ENCODE data around the gene SCAP. TPM values are rescaled to one million over a fixed set of nuclear protein-coding genes. Genes with fewer than 3 reads are reported as not detected.

SCAP gene
- total and polyA plus RNA-seq, 2 of the 13 experiments (the other 11 are each of a cell fraction or from before 2014, with no cell fraction given): 40.4 to 53.3 TPM

DNA sequence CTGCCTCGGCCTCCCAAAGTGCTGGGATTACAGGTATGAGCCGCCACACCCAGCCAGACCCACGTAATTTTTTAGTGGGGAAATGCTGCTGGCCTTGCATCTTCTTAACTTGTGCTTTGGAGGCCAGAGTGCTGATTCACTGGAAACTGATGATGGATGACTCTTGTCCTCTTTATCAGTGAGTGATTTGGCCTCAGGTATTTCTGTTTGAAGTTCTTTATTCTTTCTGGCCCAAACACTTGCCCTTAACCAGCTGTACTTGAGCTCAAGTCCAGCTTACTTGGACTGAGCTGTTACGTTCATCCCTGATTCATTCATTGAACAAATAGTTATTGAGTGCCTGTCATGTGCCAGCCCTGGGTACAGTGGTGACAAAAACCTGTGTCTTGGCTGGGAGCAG lies 90.7 kb downstream of the SCAP start (continued):
- TF ChIP-seq, protein P1, sequence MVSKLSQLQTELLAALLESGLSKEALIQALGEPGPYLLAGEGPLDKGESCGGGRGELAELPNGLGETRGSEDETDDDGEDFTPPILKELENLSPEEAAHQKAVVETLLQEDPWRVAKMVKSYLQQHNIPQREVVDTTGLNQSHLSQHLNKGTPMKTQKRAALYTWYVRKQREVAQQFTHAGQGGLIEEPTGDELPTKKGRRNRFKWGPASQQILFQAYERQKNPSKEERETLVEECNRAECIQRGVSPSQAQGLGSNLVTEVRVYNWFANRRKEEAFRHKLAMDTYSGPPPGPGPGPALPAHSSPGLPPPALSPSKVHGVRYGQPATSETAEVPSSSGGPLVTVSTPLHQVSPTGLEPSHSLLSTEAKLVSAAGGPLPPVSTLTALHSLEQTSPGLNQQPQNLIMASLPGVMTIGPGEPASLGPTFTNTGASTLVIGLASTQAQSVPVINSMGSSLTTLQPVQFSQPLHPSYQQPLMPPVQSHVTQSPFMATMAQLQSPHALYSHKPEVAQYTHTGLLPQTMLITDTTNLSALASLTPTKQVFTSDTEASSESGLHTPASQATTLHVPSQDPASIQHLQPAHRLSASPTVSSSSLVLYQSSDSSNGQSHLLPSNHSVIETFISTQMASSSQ (IDR thresholded peaks at IDR 0.05; ENCODE audit: low read depth): no peak
- TF ChIP-seq, protein P1 (CRISPR knock-in tag; IDR thresholded peaks at IDR 0.05; ENCODE audit: borderline replicate concordance): no peak
- TF ChIP-seq MAFK (conservative IDR thresholded peaks at IDR 0.05 in 1 of 2, IDR thresholded peaks at IDR 0.05 in 1 of 2; ENCODE audit: low read length in 2 of 2) (peak; percentile 35 to 63; a peak in 3 of 4 replicates), ZSCAN20 (CRISPR knock-in tag; IDR thresholded peaks at IDR 0.05; ENCODE audit: borderline replicate concordance) (no peak), ZNF879 (CRISPR knock-in tag; IDR thresholded peaks at IDR 0.05) (no peak), MAFF (IDR thresholded peaks at IDR 0.05; ENCODE audit: low read depth, low read length) (peak; percentile 58), ZNF3 (CRISPR knock-in tag; IDR thresholded peaks at IDR 0.05) (no peak), NR2F1 (CRISPR knock-in tag; IDR thresholded peaks at IDR 0.05) (peak in 1 of 2 experiments; percentile 48; a peak in 1 of 4 replicates), ZNF350 (CRISPR knock-in tag; IDR thresholded peaks at IDR 0.05; ENCODE audit: borderline replicate concordance, low read depth) (no peak), ZFP90 (CRISPR knock-in tag; IDR thresholded peaks at IDR 0.05; ENCODE audit: borderline replicate concordance) (no peak), TCF7 (IDR thresholded peaks at IDR 0.05; ENCODE audit: low read depth) (peak; percentile 73), ZNF34 (CRISPR knock-in tag; IDR thresholded peaks at IDR 0.05; ENCODE audit: borderline replicate concordance) (no peak), ZNF644 (CRISPR knock-in tag; IDR thresholded peaks at IDR 0.05; ENCODE audit: low read depth) (no peak), MXD1 (CRISPR knock-in tag; IDR thresholded peaks at IDR 0.05) (no peak)
- TF ChIP-seq, protein P2, sequence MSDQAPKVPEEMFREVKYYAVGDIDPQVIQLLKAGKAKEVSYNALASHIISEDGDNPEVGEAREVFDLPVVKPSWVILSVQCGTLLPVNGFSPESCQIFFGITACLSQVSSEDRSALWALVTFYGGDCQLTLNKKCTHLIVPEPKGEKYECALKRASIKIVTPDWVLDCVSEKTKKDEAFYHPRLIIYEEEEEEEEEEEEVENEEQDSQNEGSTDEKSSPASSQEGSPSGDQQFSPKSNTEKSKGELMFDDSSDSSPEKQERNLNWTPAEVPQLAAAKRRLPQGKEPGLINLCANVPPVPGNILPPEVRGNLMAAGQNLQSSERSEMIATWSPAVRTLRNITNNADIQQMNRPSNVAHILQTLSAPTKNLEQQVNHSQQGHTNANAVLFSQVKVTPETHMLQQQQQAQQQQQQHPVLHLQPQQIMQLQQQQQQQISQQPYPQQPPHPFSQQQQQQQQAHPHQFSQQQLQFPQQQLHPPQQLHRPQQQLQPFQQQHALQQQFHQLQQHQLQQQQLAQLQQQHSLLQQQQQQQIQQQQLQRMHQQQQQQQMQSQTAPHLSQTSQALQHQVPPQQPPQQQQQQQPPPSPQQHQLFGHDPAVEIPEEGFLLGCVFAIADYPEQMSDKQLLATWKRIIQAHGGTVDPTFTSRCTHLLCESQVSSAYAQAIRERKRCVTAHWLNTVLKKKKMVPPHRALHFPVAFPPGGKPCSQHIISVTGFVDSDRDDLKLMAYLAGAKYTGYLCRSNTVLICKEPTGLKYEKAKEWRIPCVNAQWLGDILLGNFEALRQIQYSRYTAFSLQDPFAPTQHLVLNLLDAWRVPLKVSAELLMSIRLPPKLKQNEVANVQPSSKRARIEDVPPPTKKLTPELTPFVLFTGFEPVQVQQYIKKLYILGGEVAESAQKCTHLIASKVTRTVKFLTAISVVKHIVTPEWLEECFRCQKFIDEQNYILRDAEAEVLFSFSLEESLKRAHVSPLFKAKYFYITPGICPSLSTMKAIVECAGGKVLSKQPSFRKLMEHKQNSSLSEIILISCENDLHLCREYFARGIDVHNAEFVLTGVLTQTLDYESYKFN (CRISPR knock-in tag; conservative IDR thresholded peaks at IDR 0.05): no peak
- TF ChIP-seq, protein P3, sequence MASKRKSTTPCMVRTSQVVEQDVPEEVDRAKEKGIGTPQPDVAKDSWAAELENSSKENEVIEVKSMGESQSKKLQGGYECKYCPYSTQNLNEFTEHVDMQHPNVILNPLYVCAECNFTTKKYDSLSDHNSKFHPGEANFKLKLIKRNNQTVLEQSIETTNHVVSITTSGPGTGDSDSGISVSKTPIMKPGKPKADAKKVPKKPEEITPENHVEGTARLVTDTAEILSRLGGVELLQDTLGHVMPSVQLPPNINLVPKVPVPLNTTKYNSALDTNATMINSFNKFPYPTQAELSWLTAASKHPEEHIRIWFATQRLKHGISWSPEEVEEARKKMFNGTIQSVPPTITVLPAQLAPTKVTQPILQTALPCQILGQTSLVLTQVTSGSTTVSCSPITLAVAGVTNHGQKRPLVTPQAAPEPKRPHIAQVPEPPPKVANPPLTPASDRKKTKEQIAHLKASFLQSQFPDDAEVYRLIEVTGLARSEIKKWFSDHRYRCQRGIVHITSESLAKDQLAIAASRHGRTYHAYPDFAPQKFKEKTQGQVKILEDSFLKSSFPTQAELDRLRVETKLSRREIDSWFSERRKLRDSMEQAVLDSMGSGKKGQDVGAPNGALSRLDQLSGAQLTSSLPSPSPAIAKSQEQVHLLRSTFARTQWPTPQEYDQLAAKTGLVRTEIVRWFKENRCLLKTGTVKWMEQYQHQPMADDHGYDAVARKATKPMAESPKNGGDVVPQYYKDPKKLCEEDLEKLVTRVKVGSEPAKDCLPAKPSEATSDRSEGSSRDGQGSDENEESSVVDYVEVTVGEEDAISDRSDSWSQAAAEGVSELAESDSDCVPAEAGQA (IDR thresholded peaks at IDR 0.05; ENCODE audit: low read depth): no peak
- TF ChIP-seq, protein P3 (CRISPR knock-in tag; IDR thresholded peaks at IDR 0.05; ENCODE audit: borderline replicate concordance): no peak

All from HepG2 (cell line).